GM10266 (cell line): ENCODE results near the gene CROT.

Experiments
- DNase-seq: peaks from one replicate; pipeline ENCODE4 v3.0.0; 2012; ENCODE audit errors: extremely low spot score
- CTCF ChIP-seq: IDR thresholded peaks from 2 replicates; pipeline ENCODE4 v1.5.1; 2012; ENCODE audit warnings: mild to moderate bottlenecking, low read depth; ENCODE audit not compliant: control insufficient read depth, insufficient read depth; ENCODE audit errors: missing control alignments

The CROT gene

GRCh38 chr7:87361320-87361719, 15.9 kb downstream of the CROT start:
- TF ChIP-seq CTCF = no peak
- no peak for DNase-seq

- no peak for TF ChIP-seq CTCF
- no peak for DNase-seq
Measured at GRCh38 chr7:87363342-87363741, 17.9 kb downstream of the CROT start.

- TF ChIP-seq CTCF = no peak
- no peak for DNase-seq
Measured at GRCh38 chr7:87364246-87364645, 18.8 kb downstream of the CROT start.

GRCh38 chr7:87369216-87369615, 23.8 kb downstream of the CROT start:
- DNase-seq = no peak
- TF ChIP-seq CTCF = no peak

GRCh38 chr7:87370660-87371180, 25.3 kb downstream of the CROT start:
- DNase-seq = no peak
- TF ChIP-seq CTCF = no peak

- DNase-seq = no peak
- no peak for TF ChIP-seq CTCF
Measured at GRCh38 chr7:87375662-87376435, 30.4 kb downstream of the CROT start.

GRCh38 chr7:87380905-87381304, 35.4 kb downstream of the CROT start:
- no peak for TF ChIP-seq CTCF
- DNase-seq = no peak
